Gastrocnemius medialis (tissue), 4 donors: ENCODE results near the gene PPP1R14C.

Source experiments
- POLR2A ChIP-seq, 2 donors: fragments of 450-650 bp; IDR thresholded peaks; one replicate each; pipeline ENCODE4 v1.6.1; 2017; ENCODE audit warnings: antibody characterized with exemption in 2 of 2, mild to moderate bottlenecking in 2 of 2, moderate library complexity in 2 of 2
- TF ChIP-seq, protein P1 (sequence below), 5 experiments: fragments of 450-650 bp in 3 of 5; fragments of 200-600 bp in 2 of 5; sonication (generic) in 2 of 5; IDR thresholded peaks in 4 of 5; conservative IDR thresholded peaks in 1 of 5; 1 replicate in 4 of 5; 2 replicates in 1 of 5; pipeline ENCODE4 v1.5.1; 2016 to 2019; ENCODE audit warnings: antibody characterized with exemption in 5 of 5, mild to moderate bottlenecking in 3 of 5, moderate library complexity in 3 of 5

DNA sequence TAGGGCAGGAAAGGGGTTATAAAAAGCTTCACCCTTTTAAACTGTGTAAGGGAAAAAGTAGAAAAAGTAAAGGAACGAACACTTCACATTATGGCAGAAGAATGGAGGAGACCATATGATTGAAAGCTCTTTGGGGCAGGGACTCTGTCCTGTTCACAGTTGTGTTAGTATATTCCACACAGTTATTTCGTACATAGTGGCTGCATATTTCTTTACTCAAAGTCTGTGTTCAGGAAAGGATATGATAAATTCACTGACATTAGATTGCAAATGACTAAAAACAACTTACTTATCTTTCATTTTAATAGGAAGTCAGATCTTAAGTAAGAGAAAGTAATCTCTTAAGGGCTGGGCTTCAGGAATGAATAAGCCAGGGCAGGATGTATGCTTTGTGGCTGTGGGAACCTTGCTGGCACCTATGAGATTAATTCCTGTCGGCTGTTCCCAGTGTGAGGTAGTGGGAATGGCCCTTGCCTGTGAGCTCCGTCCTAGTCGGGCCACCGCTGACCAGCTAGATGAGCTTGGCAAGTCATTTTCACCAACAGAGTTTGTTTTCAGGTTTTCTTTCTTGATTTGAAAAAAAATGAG is 11.2 kb downstream of the PPP1R14C start:
- TF ChIP-seq, protein P1, sequence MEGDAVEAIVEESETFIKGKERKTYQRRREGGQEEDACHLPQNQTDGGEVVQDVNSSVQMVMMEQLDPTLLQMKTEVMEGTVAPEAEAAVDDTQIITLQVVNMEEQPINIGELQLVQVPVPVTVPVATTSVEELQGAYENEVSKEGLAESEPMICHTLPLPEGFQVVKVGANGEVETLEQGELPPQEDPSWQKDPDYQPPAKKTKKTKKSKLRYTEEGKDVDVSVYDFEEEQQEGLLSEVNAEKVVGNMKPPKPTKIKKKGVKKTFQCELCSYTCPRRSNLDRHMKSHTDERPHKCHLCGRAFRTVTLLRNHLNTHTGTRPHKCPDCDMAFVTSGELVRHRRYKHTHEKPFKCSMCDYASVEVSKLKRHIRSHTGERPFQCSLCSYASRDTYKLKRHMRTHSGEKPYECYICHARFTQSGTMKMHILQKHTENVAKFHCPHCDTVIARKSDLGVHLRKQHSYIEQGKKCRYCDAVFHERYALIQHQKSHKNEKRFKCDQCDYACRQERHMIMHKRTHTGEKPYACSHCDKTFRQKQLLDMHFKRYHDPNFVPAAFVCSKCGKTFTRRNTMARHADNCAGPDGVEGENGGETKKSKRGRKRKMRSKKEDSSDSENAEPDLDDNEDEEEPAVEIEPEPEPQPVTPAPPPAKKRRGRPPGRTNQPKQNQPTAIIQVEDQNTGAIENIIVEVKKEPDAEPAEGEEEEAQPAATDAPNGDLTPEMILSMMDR (IDR thresholded peaks at IDR 0.05 in 4 of 5, conservative IDR thresholded peaks at IDR 0.05 in 1 of 5): no peak
- TF ChIP-seq POLR2A (IDR thresholded peaks at IDR 0.05): no peak
